ENCODE measurements around the gene NISCH. TPM values are rescaled to one million over a fixed set of nuclear protein-coding genes. Genes with fewer than 3 reads are reported as not detected.
A peak's percentile ranks its signal among the peaks of the same experiment; 100 is the strongest.

NISCH gene
- polyA plus RNA-seq, 3 donors, result 9.7 to 106 (median 13.1) TPM

DNA sequence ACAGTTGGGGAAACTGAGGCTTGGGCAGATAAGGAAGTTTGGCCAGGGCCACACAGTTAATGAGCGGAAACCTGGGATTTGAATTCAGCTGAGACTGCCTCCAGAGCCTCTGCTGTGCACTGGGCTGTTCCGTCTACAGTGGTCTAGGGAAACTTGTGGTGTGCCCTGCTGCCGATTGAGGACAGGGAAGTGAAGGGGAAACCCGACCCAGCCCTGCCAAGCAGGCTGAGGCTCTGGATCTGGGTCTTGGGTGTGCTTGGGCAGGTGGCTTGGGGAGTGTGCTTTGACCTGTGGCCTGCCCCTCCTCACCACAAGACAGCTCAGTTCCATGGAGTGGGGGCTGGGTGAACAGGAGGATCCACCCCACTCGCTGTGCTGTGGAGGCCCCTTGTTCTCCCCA, 17.6 kb downstream of the NISCH start:
- no peak overlapping the region for H3K4me2 ChIP-seq (replicated peaks; ENCODE audit: extremely low read depth, low read length, poor library complexity, severe bottlenecking)
- H3K9me3 ChIP-seq (replicated peaks in 1 of 2; ENCODE audit: control insufficient read depth in 1 of 2, insufficient read depth in 1 of 2, low read length in 2 of 2), result no peaks in the 10 kb centered on the region
- peaks cover 66 to 68% of the 10 kb centered on the region in 2 donors for H3K4me1 ChIP-seq (ENCODE audit: control insufficient read depth in 1 of 2, insufficient read depth in 2 of 2, low read length in 2 of 2)
- TF ChIP-seq, protein P1, sequence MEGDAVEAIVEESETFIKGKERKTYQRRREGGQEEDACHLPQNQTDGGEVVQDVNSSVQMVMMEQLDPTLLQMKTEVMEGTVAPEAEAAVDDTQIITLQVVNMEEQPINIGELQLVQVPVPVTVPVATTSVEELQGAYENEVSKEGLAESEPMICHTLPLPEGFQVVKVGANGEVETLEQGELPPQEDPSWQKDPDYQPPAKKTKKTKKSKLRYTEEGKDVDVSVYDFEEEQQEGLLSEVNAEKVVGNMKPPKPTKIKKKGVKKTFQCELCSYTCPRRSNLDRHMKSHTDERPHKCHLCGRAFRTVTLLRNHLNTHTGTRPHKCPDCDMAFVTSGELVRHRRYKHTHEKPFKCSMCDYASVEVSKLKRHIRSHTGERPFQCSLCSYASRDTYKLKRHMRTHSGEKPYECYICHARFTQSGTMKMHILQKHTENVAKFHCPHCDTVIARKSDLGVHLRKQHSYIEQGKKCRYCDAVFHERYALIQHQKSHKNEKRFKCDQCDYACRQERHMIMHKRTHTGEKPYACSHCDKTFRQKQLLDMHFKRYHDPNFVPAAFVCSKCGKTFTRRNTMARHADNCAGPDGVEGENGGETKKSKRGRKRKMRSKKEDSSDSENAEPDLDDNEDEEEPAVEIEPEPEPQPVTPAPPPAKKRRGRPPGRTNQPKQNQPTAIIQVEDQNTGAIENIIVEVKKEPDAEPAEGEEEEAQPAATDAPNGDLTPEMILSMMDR (IDR thresholded peaks at IDR 0.05), result no peak
- Mint-ChIP-seq H3K27ac (peak overlapping the region in 5 of 7 donors; percentile 15 to 77 (median 61)), H3K4me1 (peaks cover 67% of the 10 kb centered on the region), H3K4me3 (no peak overlapping the region), H3K27me3 (ENCODE audit: low read depth in 3 of 3) (peaks cover 0 to under 1% (median 0%) of the 10 kb centered on the region in 3 donors), H3K9me3 (no peaks in the 10 kb centered on the region), H3K36me3 (peaks cover 39 to 74% of the 10 kb centered on the region in 2 donors)
- peaks cover 21% of the 10 kb centered on the region for H3K79me2 ChIP-seq (ENCODE audit: insufficient read depth, low read length)
- no peak overlapping the region for H2AFZ ChIP-seq (ENCODE audit: insufficient read depth, low read depth, low read length, poor library complexity, severe bottlenecking)
- 57% methylated on average over 2 of the region's 5 CpGs for whole genome bisulfite sequencing (ENCODE audit: insufficient coverage)
- H4K20me1 ChIP-seq (ENCODE audit: insufficient read depth, low read length), result peaks cover 6% of the 10 kb centered on the region
- DNase-seq, result peak in 1 of 3 donors; percentile 32
- peaks cover 25 to 67% of the 10 kb centered on the region in 2 donors for H3K36me3 ChIP-seq (replicated peaks in 1 of 2; ENCODE audit: control insufficient read depth in 1 of 2, insufficient read depth in 2 of 2, low read length in 2 of 2)
- no peak overlapping the region for H3K4me3 ChIP-seq (replicated peaks in 1 of 3; ENCODE audit: low read depth in 2 of 3, low read length in 3 of 3)
- H3K27ac ChIP-seq (ENCODE audit: low read depth in 1 of 2, low read length in 2 of 2), result peak overlapping the region; percentile 5 to 26
- H3K27me3 ChIP-seq (ENCODE audit: control insufficient read depth in 2 of 2, insufficient read depth in 2 of 2, low read length in 2 of 2), result no peaks in the 10 kb centered on the region
- H3K9ac ChIP-seq (ENCODE audit: insufficient read depth, low read length, poor library complexity, severe bottlenecking), result no peak overlapping the region
- intact Hi-C loops (cut with micrococcal nuclease), result loop anchor here in 1 of 2 donors (5.0 kb wide), 1 partner anchor 59 kb away; the partner anchor contains the start of gene NT5DC2

DNA sequence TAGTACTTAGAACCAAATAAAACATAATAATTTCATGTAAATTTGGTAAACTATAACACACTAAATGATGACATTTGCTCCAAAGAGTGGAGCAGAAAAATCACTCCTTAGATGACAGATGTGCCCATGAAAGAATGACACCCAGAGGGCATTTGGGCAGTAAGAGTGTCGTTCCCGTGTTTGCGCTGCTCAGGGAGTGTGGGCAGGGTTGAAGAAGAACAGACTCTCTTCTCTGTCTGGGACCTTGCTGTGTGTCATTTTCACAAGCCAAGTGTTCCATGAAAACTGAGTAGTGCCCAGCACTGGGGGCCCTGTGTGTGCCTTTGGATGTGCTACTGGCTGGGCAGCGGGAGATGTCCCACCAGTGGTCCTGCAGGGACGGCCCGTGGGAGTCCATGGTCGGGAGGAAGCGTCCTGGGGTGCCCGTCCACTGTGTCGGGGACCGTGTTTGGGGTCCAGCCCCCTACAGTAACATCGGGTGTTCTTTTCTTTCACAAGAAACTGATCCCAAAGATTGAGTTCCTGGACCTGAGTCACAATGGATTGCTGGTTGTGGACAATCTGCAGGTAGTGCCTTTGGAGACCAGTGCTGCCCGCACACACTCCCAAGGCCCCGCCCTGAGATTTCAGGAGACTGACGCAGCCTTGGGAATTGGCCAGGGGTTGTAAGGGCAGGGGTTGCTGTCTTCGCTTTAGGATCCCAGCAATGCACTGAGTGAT, 21.8 kb downstream of the NISCH start:
- Mint-ChIP-seq H3K9me3 (no peaks in the 10 kb centered on the region), H3K27me3 (ENCODE audit: low read depth in 3 of 3) (peaks cover 0 to 3% (median 0%) of the 10 kb centered on the region in 3 donors), H3K36me3 (peaks cover 61 to 83% of the 10 kb centered on the region in 2 donors), H3K27ac (peak overlapping the region in 3 of 7 donors; percentile 24 to 75 (median 48)), H3K4me3 (peak overlapping the region in 1 of 2 donors; percentile 55), H3K4me1 (peaks cover 72% of the 10 kb centered on the region)
- Histone ChIP-seq H3K27ac (ENCODE audit: low read depth in 1 of 2, low read length in 2 of 2) (peak overlapping the region; percentile 7 to 81), H3K9me3 (replicated peaks in 1 of 2; ENCODE audit: control insufficient read depth in 1 of 2, insufficient read depth in 1 of 2, low read length in 2 of 2) (no peaks in the 10 kb centered on the region), H3K36me3 (replicated peaks in 1 of 2; ENCODE audit: control insufficient read depth in 1 of 2, insufficient read depth in 2 of 2, low read length in 2 of 2) (peaks cover 57 to 80% of the 10 kb centered on the region in 2 donors), H3K4me1 (ENCODE audit: control insufficient read depth in 1 of 2, insufficient read depth in 2 of 2, low read length in 2 of 2) (peaks cover 76% of the 10 kb centered on the region in 2 donors), H3K79me2 (ENCODE audit: insufficient read depth, low read length) (peaks cover 14% of the 10 kb centered on the region), H4K20me1 (ENCODE audit: insufficient read depth, low read length) (no peaks in the 10 kb centered on the region), H3K9ac (ENCODE audit: insufficient read depth, low read length, poor library complexity, severe bottlenecking) (no peak overlapping the region), H3K4me2 (replicated peaks; ENCODE audit: extremely low read depth, low read length, poor library complexity, severe bottlenecking) (no peak overlapping the region), H3K4me3 (replicated peaks in 1 of 3; ENCODE audit: low read depth in 2 of 3, low read length in 3 of 3) (no peak overlapping the region), H3K27me3 (ENCODE audit: control insufficient read depth in 2 of 2, insufficient read depth in 2 of 2, low read length in 2 of 2) (no peaks in the 10 kb centered on the region), H2AFZ (ENCODE audit: insufficient read depth, low read depth, low read length, poor library complexity, severe bottlenecking) (no peak overlapping the region)
- 97% methylated on average over 9 of the region's 16 CpGs for WGBS (ENCODE audit: insufficient coverage)
- TF ChIP-seq, protein P1 (IDR thresholded peaks at IDR 0.05), result no peak
- intact Hi-C loops (cut with micrococcal nuclease), result no loop called here
- DNase-seq, result no peak

All from CD14-positive monocyte (primary cell).